Loucy (cell line): ENCODE data around the gene TUFT1.

ENCODE experiments used
- H2AFZ ChIP-seq: fragments of 200-600 bp; sonication (generic); 2 replicates; pipeline ENCODE4 v1.6.0; 2016; ENCODE audit warnings: antibody characterized with exemption, mild to moderate bottlenecking, low read length, moderate library complexity
- H3F3A ChIP-seq: fragments of 200-600 bp; 2 replicates; pipeline ENCODE4 v1.6.0; 2016; ENCODE audit warnings: antibody characterized with exemption, low read depth, mild to moderate bottlenecking
- H3K27me3 ChIP-seq: fragments of 200-600 bp; sonication (generic); 2 replicates; pipeline ENCODE4 v1.6.1; 2014; ENCODE audit warnings: low read length, mild to moderate bottlenecking; ENCODE audit not compliant: insufficient read depth, poor library complexity, severe bottlenecking
- H3K36me3 ChIP-seq: fragments of 200-600 bp; sonication (generic); 2 replicates; pipeline ENCODE4 v1.6.1; 2016; ENCODE audit warnings: low read length; ENCODE audit not compliant: insufficient read depth
- H3K4me1 ChIP-seq: fragments of 200-600 bp; sonication (generic); 2 replicates; pipeline ENCODE4 v1.5.1; 2014; ENCODE audit warnings: low read length, mild to moderate bottlenecking; ENCODE audit not compliant: insufficient read depth, poor library complexity, severe bottlenecking
- H3K4me2 ChIP-seq: fragments of 200-600 bp; sonication (generic); 2 replicates; pipeline ENCODE4 v1.6.0; 2014; ENCODE audit warnings: antibody characterized with exemption, low read length, low read depth, mild to moderate bottlenecking; ENCODE audit not compliant: poor library complexity, severe bottlenecking
- H3K4me3 ChIP-seq: fragments of 200-600 bp; sonication (generic); 2 replicates; pipeline ENCODE4 v1.5.1; 2014; ENCODE audit warnings: low read length, mild to moderate bottlenecking, mixed read lengths; ENCODE audit not compliant: poor library complexity, severe bottlenecking
- H3K79me2 ChIP-seq: fragments of 200-600 bp; sonication (generic); 2 replicates; pipeline ENCODE4 v1.6.1; 2014; ENCODE audit warnings: low read length; ENCODE audit not compliant: insufficient read depth
- H3K9ac ChIP-seq: fragments of 200-600 bp; sonication (generic); 2 replicates; pipeline ENCODE4 v1.6.0; 2014; ENCODE audit warnings: mild to moderate bottlenecking, low read depth, low read length, moderate library complexity; ENCODE audit not compliant: poor library complexity, severe bottlenecking
- H3K9me2 ChIP-seq: fragments of 200-600 bp; sonication (generic); replicated peaks from 2 replicates; pipeline ENCODE4 v1.6.1; 2016; ENCODE audit warnings: low read depth, low read length, mixed read lengths
- H3K9me3 ChIP-seq: fragments of 200-600 bp; sonication (generic); 2 replicates; pipeline ENCODE4 v1.6.1; 2014; ENCODE audit warnings: mild to moderate bottlenecking, antibody characterized with exemption, low read length, low read depth; ENCODE audit not compliant: insufficient read depth
- H4K20me1 ChIP-seq: fragments of 200-600 bp; sonication (generic); 2 replicates; pipeline ENCODE4 v1.6.0; 2014; ENCODE audit warnings: antibody characterized with exemption, low read length, mild to moderate bottlenecking; ENCODE audit not compliant: insufficient read depth, poor library complexity, severe bottlenecking
- EZH2phosphoT487 ChIP-seq: fragments of 200-600 bp; IDR thresholded peaks from 2 replicates; pipeline ENCODE4 v1.6.1; 2018; ENCODE audit warnings: antibody characterized with exemption, mild to moderate bottlenecking, moderate library complexity, borderline replicate concordance
- TF ChIP-seq, protein P1 (sequence below): fragments of 200-600 bp; sonication (generic); conservative IDR thresholded peaks from 2 replicates; pipeline ENCODE4 v1.5.1; 2014; ENCODE audit warnings: mild to moderate bottlenecking, antibody characterized with exemption, low read length

Gene TUFT1

DNA sequence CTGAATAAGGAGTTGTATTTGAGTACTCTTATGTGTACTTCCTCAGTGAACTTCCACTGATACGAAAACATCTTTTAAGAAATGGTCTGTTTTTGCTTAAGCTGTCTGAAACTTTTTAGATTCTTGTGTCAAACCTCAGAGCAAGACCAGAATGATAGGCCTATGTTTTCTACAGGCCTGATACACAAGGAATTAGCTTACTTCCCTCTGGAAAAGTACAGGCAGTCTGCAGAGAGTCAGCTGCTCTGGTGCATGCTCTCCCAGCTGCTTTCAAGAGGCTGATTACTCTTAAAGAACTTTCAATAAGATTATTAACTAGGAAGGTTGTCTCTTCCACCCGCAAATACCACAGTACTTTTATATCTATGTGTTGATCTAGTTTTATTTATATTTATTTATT is 81.2 kb downstream of the TUFT1 start:
- peaks cover 11% of the 10 kb centered on the region for H4K20me1 ChIP-seq
- TF ChIP-seq EZH2phosphoT487, result no peak
- TF ChIP-seq, protein P1, sequence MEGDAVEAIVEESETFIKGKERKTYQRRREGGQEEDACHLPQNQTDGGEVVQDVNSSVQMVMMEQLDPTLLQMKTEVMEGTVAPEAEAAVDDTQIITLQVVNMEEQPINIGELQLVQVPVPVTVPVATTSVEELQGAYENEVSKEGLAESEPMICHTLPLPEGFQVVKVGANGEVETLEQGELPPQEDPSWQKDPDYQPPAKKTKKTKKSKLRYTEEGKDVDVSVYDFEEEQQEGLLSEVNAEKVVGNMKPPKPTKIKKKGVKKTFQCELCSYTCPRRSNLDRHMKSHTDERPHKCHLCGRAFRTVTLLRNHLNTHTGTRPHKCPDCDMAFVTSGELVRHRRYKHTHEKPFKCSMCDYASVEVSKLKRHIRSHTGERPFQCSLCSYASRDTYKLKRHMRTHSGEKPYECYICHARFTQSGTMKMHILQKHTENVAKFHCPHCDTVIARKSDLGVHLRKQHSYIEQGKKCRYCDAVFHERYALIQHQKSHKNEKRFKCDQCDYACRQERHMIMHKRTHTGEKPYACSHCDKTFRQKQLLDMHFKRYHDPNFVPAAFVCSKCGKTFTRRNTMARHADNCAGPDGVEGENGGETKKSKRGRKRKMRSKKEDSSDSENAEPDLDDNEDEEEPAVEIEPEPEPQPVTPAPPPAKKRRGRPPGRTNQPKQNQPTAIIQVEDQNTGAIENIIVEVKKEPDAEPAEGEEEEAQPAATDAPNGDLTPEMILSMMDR, result no peak
- no peak overlapping the region for H2AFZ ChIP-seq
- H3K36me3 ChIP-seq, result no peaks in the 10 kb centered on the region
- no peaks in the 10 kb centered on the region for H3K9me3 ChIP-seq
- H3F3A ChIP-seq, result no peaks in the 10 kb centered on the region
- H3K79me2 ChIP-seq, result peaks cover 40% of the 10 kb centered on the region
- no peak overlapping the region for H3K4me2 ChIP-seq
- H3K9ac ChIP-seq, result no peak overlapping the region
- H3K27me3 ChIP-seq, result no peaks in the 10 kb centered on the region
- no peaks in the 10 kb centered on the region for H3K9me2 ChIP-seq
- no peak overlapping the region for H3K4me3 ChIP-seq
- peaks cover 32% of the 10 kb centered on the region for H3K4me1 ChIP-seq

DNA sequence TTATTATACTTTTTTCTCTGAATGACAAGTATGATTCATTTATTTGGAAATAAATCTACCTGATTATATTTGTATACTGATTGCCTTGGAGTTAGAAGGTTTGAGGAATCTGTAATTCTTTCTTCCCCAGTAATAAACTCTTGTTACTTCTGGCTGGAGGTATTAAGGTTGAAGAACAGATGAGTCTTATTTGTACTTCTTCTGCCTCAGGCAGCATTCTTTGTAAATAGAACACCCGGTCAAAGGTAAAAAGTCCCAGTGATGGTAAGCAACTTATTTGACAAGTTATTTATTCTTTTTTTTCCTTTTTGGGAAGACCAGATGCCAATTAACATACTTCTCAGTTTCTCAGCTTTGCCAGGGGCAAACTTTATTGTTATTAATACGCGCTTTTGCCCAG is 84.7 kb downstream of the TUFT1 start:
- H3K4me2 ChIP-seq, result no peak overlapping the region

DNA sequence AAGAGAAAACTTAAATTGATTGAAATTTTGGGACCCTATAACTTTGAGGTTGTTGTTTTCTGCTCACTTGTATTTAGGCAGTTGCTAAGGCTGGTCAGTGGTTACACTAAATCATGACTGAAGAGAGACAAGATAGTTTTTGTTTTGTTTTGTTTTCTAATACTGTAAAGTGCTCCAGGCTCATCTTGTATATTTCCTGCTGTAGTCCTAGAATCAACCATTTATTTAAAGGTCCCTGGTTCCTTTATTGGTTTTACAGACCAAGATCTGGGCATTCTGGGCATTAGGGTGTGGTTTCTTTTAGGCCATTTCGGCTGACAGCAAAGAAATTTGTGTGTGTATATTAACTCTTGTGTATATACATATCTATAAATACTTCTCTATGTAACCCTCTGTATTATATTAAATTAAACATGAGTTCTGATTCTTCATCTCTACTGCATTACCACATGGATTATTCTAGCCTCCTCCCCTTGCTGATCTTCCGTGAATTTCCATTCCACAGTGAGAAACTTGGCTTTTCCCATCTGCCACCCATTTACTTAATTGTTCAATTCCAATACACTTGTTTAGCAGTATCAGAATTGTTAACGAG is 86.7 kb downstream of the TUFT1 start:
- H3K79me2 ChIP-seq, result no peaks in the 10 kb centered on the region; the same call in 1 of the 2 replicates
- H3F3A ChIP-seq, result no peaks in the 10 kb centered on the region
- no peaks in the 10 kb centered on the region for H4K20me1 ChIP-seq
- no peak overlapping the region for H3K4me3 ChIP-seq
- no peaks in the 10 kb centered on the region for H3K27me3 ChIP-seq
- H3K9me3 ChIP-seq, result no peaks in the 10 kb centered on the region
- H3K9ac ChIP-seq, result no peak overlapping the region
- no peak for TF ChIP-seq EZH2phosphoT487
- TF ChIP-seq, protein P1, result no peak
- H2AFZ ChIP-seq, result no peak overlapping the region
- H3K9me2 ChIP-seq, result no peaks in the 10 kb centered on the region
- no peaks in the 10 kb centered on the region for H3K4me1 ChIP-seq
- no peak overlapping the region for H3K4me2 ChIP-seq
- no peaks in the 10 kb centered on the region for H3K36me3 ChIP-seq

More for the DNA sequence above, 84.7 kb downstream of the TUFT1 start:
- Histone ChIP-seq H3K36me3 (no peaks in the 10 kb centered on the region), H3K79me2 (peaks cover 8% of the 10 kb centered on the region; the same call in 1 of the 2 replicates), H3K9me3 (no peaks in the 10 kb centered on the region), H4K20me1 (peaks cover 4% of the 10 kb centered on the region), H3K4me3 (no peak overlapping the region), H3K9me2 (no peaks in the 10 kb centered on the region), H3F3A (no peaks in the 10 kb centered on the region), H3K9ac (no peak overlapping the region), H3K27me3 (no peaks in the 10 kb centered on the region), H3K4me1 (peaks cover 8% of the 10 kb centered on the region), H2AFZ (no peak overlapping the region)
- no peak for TF ChIP-seq EZH2phosphoT487
- TF ChIP-seq, protein P1, result no peak
